GM20431 (cell line): ENCODE results near the gene ST7.

Experiments used
- in situ Hi-C: fragments of 300-500 bp; cut with MseI, MboI; formaldehyde crosslinking; loops from one replicate; pipeline ENCODE4 v1.15.0; 2020; ENCODE audit warnings: low sequenced_read_pairs; ENCODE audit not compliant: unreplicated experiment

Gene ST7

GRCh38 chr7:117005449-117005848 is 52.1 kb downstream of the ST7 start:
- in situ Hi-C loops, result no loop called here

- in situ Hi-C loops, result no loop called here
Measured at GRCh38 chr7:117006907-117007684, 53.8 kb downstream of the ST7 start.

- in situ Hi-C loops, result no loop called here
Measured at GRCh38 chr7:117008118-117008885, 55.0 kb downstream of the ST7 start.

GRCh38 chr7:117008886-117009531 is 55.7 kb downstream of the ST7 start:
- in situ Hi-C loops, result no loop called here

GRCh38 chr7:117009705-117010361 is 56.5 kb downstream of the ST7 start:
- in situ Hi-C loops, result no loop called here

GRCh38 chr7:117010375-117011133 is 57.3 kb downstream of the ST7 start:
- in situ Hi-C loops, result no loop called here

GRCh38 chr7:117011419-117012260 is 58.3 kb downstream of the ST7 start:
- in situ Hi-C loops, result no loop called here

- in situ Hi-C loops, result no loop called here
Measured at GRCh38 chr7:117012284-117012683, 59.0 kb downstream of the ST7 start.

GRCh38 chr7:117012696-117013095 is 59.4 kb downstream of the ST7 start:
- in situ Hi-C loops, result no loop called here

GRCh38 chr7:117014099-117014656 is 60.9 kb downstream of the ST7 start:
- in situ Hi-C loops, result no loop called here

- in situ Hi-C loops, result no loop called here
Measured at GRCh38 chr7:117014673-117015133, 61.4 kb downstream of the ST7 start.

- in situ Hi-C loops, result no loop called here
Measured at GRCh38 chr7:117015258-117016184, 62.2 kb downstream of the ST7 start.

- in situ Hi-C loops, result no loop called here
Measured at GRCh38 chr7:117017017-117017451, 63.7 kb downstream of the ST7 start.

- in situ Hi-C loops, result no loop called here
Measured at GRCh38 chr7:117017702-117018266, 64.5 kb downstream of the ST7 start.

- in situ Hi-C loops, result no loop called here
Measured at GRCh38 chr7:117018713-117019112, 65.4 kb downstream of the ST7 start.

GRCh38 chr7:117019287-117019686 is 66.0 kb downstream of the ST7 start:
- in situ Hi-C loops, result no loop called here
